Measurements from ENCODE around the gene MRTFA.
"Not testable (repeated sequence)": the region's sequence is repeated elsewhere in the genome, so short reads cannot be mapped to it uniquely, and the experiment has no call there.

MRTFA gene

DNA sequence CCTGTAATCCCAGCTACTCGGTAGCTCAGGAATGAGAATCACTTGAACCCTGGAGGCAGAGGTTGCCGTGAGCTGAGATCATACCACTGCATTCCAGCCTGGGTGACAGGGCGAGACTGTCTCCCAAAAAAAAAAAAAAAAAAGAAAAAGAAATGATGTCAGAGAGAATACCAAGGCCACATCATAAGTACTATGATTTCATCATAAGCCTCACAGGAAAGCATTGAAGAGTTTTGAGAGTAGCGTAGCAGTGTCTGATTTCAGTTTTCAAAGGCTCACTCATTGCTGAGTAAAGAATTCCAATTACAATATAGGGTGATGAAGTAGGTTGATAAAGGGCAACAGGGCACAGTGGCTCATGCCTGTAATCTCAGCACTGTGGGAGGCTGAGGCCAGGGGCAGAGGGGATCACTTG, 88.8 kb downstream of the MRTFA start:
- DNase-seq = no peak

DNA sequence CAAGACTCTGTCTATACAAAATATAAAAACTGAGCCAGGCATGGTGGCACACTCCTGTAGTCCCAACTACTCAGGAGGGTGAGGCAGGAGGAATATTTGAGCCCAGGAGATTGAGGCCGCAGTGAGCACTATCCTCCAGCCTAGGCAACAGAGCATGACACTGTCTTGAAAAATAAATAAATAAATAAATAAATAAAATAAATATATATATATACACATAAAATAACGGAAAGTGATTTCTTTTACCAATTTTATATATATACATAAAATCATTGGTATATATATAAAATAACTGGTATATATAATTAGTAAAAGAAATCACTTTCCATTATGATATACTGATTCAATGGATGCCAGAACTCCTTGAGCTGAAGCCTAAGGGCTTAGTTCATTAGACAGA, 91.8 kb downstream of the MRTFA start:
- DNase-seq = no peak

DNA sequence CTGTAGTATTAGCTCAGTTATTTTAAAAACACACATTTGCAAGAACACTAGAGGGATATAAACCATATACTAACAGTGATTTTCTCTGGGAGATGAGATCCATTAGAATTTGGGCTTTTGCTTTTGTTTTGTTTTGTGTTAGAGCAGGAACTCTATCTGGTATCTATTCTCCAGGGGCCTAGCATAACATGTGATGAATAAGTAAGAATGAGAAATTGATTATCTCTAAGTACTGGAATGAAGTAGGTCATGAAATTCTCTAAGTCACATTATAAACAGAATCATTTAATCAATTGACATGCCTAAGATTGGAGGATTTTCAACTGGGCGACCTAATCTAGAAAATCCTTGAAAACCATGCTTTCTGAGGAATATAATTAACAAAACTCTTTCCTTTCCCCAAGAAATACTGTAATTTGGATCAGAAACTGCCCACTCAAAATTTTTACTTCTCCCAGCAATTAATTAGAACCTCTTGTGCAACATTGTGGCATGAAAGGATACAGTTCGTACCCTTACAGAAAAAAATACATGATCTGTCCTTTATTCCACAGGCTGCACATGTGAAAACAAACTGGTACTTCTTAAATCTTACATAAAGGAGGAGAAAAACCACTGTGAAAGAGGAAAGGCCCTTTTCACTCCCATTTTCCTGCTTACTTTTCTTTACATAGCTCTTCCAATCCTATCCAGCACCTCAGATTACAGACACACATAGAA, 93.5 kb downstream of the MRTFA start:
- DNase-seq = no peak

- DNase-seq = no peak
Measured at GRCh38 chr22:40541300-40541699, 95.2 kb downstream of the MRTFA start.

DNA sequence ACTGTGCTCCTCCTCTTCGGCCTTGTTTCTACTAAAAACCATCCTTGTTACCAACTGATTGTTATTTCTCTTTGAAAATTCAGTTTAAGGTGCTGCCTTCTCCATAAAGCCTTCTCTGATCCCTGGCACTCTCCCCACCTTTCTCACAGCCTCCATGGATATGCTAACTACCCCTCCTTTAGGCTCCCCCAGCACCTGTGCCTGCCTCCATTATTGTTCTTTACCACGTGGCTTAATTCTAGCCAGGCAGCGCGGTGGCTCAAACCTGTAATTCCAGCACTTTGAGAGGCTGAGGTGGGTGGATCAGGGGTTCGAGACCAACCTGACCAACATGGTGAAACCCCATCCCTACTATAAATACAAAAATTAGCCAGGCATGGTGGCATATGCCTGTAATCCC, 96.3 kb downstream of the MRTFA start:
- no peak for DNase-seq

- DNase-seq = not testable (repeated sequence)
Measured at GRCh38 chr22:40536149-40536548, 100.4 kb downstream of the MRTFA start.

DNA sequence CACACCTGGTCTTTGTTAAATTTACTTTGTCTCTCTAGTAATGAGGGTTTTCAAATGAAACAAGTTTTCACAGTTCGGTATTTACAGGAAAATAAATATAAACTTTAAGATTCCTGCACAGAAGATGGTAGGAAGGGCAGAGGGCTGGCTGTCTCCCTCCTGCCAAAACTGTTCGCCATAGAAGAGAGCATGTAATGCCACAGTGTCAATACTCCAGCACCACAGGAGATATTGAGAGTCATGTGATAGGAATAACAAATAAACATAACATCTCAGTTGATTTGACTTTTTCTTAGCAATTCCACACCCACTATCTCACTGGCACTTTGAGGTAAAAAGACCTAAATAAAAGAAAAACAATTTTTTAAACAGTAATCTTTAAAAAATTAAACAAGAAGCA, 100.9 kb downstream of the MRTFA start:
- DNase-seq = no peak

- no peak for DNase-seq
Measured at GRCh38 chr22:40535189-40535512, 101.4 kb downstream of the MRTFA start.

GRCh38 chr22:40534379-40535188, 101.9 kb downstream of the MRTFA start:
- no peak for DNase-seq

GRCh38 chr22:40533712-40534378, 102.7 kb downstream of the MRTFA start:
- peak; percentile 8 to 87 (median 33) for DNase-seq

DNA sequence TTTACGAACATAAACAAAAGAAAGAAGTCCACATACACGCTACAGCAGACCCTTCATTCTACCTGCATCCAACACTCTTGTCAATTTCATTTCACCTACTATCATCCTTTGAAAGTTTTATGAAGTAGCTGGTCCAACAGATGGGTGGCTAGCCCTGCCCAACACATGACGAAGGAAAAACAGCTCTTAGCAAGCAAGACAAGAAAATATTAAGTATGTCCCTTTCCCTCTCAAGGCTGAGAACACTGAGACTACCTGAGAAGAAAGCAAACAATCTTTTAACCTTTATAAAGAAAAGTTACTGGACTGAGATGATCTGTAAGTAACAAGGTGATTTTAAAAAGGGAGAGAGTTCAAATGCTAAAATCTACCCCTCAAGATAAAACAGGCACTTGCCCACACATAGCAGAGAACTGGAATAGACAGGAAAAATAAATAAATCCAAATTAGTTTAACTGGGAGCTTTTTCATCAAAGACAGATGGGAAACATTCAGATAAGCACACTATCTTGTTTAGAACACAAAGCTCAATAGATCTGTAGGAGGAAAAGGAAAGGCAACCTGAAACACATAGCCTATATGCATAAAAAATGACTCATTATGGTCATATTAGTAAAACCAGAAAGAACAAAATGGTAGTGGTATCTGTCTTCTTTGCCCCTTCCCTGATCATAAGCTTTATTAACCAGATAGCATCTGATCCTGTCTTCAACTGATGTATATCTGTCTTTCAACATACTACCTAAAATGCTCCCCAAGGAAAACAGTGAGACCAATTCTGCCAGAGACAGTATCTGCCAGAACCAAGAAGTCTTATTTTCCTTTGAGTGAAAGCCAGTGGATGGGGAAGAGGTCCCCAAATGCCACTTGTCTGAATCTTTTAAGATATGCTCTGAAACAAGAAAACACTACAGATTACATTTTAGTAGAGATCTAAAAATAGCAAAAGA, 104.3 kb downstream of the MRTFA start:
- peak in 1 of 5 donors; percentile 49 for DNase-seq

GRCh38 chr22:40530391-40530790, 106.1 kb downstream of the MRTFA start:
- not testable (repeated sequence) for DNase-seq

GRCh38 chr22:40529821-40530220, 106.7 kb downstream of the MRTFA start:
- DNase-seq = no peak

DNA sequence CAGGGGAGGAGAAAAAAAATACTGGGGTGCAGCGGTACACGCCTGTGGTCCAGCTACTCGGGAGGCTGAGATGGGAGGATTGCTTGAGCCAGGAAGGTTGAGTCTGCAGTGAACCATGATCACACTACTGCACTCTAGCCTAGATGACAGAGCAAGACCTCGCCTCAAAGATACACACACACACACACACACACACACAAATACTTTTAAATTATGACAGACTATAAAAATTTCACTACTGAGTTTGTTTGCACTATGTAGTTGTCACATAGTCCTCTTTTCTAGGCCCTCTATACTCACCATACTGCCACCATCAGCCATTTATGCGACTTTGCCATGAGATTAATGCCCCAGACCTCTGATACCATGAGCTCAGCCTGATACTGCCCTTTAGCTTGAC, 109.6 kb downstream of the MRTFA start:
- no peak for DNase-seq

- DNase-seq = peak; percentile 31 to 70 (median 58)
Measured at GRCh38 chr22:40525250-40525884, 111.2 kb downstream of the MRTFA start.

DNA sequence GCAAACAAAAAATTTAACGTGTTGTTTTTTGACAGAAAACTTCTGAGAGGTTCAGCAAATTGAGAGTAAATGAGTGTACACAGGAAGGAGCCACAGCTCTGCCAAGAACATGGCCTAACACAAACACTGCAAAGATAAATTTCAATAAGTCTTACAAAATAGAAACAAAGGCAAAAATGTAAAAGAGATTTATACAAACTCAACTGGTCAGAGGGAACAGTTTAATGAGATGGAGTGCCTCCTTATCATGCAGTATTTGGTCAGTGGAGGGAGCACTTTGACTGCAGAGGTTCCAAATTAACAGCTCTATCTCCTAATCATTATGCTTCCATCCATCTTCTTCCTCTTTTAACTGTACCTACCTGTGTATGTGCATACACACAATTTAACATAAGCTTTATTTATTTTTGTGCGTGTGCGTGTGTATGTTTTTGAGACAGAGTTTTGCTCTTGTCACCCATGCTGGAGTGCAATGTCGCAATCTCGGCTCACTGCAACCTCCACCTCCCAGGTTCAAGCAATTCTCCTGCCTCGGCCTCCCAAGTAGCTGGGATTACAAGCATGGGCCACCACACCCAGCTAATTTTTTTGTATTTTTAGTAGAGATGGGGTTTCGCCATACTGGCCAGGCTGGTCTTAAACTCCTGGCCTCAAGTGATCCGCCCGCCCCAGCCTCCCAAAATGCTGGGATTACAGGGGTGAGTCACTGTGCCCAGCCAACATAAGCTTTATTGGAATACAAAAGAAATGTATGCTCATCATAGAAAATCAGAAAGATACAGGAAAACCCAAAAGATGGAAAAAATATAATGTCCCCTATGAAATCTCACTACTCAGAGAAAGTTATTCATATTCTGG, 111.9 kb downstream of the MRTFA start:
- DNase-seq = no peak

GRCh38 chr22:40522141-40522540, 114.4 kb downstream of the MRTFA start:
- DNase-seq = no peak

- DNase-seq = no peak
Measured at GRCh38 chr22:40521046-40521445, 115.5 kb downstream of the MRTFA start.

- DNase-seq = no peak
Measured at GRCh38 chr22:40520562-40520961, 116.0 kb downstream of the MRTFA start.

DNA sequence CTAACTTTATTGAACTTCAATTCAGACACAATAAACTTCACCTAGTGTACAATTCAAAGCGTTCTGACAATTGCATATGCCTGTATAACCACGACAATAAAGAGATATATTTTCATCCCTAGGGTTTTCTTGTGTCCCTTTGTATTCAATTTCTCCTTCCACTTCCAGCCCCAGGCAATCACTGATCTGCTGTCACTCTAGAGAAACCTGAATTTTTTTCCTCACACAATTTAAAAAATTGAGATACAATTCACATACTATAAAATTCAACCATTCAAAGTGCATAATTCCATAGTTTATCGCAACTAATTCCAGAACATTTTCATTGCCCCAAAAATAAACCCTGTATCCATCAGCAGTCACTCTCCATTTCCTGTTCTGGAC, 116.6 kb downstream of the MRTFA start:
- DNase-seq = no peak
